NCI-H510A treated with DMSO at 0.1 percent for 48 hours (cell line): ENCODE results near the gene RTKN2.
A peak's percentile ranks its signal among the peaks of the same experiment; 100 is the strongest.
"Not testable (repeated sequence)": the region's sequence is repeated elsewhere in the genome, so short reads cannot be mapped to it uniquely, and the experiment has no call there.

ENCODE experiments used
- DNase-seq: peaks from one replicate; lab custom pipeline; 2025; lab: John Stamatoyannopoulos, UW

Gene RTKN2

GRCh38 chr10:62259998-62260397, 8.6 kb downstream of the RTKN2 start:
- DNase-seq: no peak

GRCh38 chr10:62259456-62259855, 9.2 kb downstream of the RTKN2 start:
- no peak for DNase-seq

- DNase-seq: no peak
Observed at GRCh38 chr10:62258926-62259325, 9.7 kb downstream of the RTKN2 start.

DNA sequence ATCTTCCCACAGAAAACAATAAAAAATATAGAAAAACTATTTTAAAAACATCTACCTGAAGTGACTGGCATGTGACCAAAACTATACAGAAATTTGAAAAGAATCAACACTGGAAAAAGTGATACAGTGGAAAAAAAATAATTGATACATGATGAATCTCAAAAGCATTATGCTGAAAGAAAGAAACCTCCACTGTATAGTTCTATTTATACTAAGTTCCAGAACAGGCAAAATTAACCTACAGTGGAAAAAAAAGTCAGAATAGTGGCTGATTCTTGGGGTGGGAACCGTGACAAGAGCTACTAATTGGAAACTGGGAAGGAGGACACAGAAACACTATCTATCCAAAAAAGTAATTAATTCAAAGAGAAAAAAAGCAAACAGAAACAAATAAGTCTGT, 14.9 kb downstream of the RTKN2 start:
- no peak for DNase-seq

GRCh38 chr10:62252051-62252450, 16.6 kb downstream of the RTKN2 start:
- DNase-seq: no peak

GRCh38 chr10:62250594-62251198, 17.9 kb downstream of the RTKN2 start:
- no peak for DNase-seq

GRCh38 chr10:62249957-62250356, 18.7 kb downstream of the RTKN2 start:
- DNase-seq: no peak

DNA sequence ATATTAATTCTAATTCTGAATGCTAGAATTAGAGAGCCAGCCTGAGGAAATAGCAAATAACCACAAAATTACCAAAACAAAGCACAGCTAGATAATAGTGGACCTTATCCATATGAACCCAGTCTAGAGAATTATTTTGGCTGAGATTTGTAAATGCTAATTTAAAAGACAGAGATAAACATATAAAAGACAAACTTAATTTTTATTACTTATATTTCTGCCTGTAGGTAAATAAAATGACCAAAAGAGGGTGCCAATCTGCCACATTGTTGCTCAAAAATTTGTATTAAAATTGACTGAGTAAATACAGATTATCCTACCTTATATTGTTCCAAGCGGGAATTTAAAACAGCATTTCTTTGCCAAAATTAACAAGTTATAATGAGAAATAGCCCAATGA, 20.2 kb downstream of the RTKN2 start:
- no peak for DNase-seq

DNA sequence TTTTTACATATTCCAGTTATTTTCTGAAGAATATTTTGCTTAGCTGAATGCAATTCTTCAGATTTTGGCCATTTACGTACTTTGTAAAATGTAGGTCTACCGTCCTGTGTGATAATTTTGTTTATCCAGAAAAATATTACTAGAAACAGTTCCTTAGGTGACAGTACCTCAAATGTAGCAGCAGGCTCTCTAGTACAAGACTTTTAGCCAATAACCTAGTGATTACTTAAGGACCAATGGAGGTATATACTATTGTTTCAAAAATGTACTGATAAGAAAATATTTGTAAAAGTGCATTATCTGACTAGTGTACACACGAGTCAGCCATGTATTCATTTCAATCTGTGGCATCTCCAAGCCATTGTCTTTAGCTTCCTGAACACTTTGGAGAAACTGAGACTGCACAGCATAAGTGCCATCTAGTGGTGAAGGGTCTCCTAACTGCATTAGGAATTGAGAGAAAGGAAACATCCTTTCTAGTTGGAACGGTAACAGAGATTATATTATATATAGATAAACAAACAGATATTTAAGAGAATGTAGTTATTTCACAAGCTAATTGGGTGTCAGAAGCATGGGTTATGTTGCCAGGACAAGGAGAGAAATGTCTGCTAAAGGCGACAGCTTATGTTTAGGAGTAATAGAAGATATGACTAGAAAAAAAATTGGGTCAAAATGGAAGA, 23.7 kb downstream of the RTKN2 start:
- peak; percentile 47 for DNase-seq

GRCh38 chr10:62244088-62244487, 24.6 kb downstream of the RTKN2 start:
- no peak for DNase-seq

GRCh38 chr10:62243647-62243997, 25.0 kb downstream of the RTKN2 start:
- no peak for DNase-seq

DNA sequence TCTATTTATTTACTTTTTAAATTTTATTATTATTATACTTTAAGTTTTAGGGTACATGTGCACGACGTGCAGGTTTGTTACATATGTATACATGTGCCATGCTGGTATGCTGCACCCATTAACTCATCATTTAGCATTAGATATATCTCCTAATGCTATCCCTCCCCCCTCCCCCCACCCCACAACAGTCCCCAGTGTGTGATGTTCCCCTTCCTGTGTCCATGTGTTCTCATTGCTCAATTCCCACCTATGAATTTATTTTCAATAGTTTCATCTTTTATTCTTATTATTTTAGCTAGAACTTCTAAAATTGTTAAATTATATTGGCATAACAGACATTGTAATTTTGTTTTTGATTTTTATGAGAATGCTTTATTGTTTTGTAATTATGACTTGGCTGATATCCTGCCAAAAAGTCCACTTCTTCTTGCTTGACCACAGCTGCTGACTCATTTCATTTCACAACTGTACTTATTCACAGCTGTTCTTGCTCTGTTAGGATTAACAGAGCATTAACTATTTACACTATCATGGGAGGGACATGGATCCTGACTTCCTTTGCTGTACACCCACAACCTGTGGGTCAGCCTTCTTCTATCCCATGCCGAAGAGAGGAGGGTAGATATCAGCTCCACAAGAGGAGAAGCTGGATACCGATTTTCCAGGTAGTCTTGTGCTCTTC, 25.5 kb downstream of the RTKN2 start:
- DNase-seq: not testable (repeated sequence)

- DNase-seq: not testable (repeated sequence)
Observed at GRCh38 chr10:62241521-62241920, 27.1 kb downstream of the RTKN2 start.

DNA sequence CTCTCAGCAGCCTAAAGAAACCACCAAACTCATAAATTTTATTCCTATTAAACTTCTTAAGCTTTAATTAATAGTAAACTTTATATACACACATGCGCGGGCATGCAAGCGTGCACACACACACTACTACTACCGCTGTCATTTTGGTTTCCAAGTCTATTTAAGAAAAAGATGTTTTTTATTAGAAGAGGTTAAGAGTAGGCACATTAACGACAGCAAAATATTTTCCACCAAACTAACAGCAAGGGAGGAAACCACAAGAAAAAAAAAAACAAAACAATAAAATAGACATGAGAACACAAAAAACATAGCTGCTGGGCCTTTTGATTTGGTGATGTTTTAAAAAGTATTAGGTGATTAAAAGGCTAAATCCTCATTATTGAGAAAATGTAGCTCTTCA, 28.6 kb downstream of the RTKN2 start:
- DNase-seq: no peak

GRCh38 chr10:62238880-62239279, 29.8 kb downstream of the RTKN2 start:
- DNase-seq: no peak

GRCh38 chr10:62237966-62238365, 30.7 kb downstream of the RTKN2 start:
- DNase-seq: no peak

GRCh38 chr10:62237506-62237905, 31.1 kb downstream of the RTKN2 start:
- DNase-seq: no peak

GRCh38 chr10:62234077-62234605, 34.5 kb downstream of the RTKN2 start:
- no peak for DNase-seq

DNA sequence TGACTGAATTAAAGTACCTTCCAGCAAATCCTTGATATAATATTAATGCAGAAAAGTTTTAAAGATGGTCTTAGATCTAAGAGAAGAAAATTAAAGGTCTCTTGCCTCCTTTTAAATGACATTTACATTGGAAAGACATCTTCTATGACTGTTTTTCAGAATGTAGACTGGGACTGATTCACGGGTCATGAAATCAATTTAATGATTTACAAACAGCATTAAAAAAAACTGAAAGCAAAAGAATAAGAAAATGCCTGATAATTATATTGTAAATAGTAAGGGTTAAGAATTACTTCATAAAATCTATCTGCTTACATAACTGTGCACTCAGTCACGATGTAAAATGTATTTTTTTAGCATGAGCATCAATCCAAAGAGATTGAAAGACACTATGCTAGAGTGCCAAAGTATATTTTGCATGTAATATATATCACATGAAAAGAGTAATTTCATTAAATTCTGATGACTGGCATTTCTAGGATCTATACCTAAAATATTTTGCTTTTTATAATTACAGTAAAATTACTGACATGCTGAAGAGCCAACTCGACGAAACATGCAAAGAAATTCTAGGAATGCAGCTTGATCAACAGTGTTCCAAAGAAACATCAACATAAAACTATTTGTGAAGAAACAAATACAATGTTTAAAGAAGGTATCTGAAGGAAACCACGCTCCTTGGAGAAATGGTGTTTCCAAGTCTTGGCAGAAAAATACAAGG, 35.1 kb downstream of the RTKN2 start:
- DNase-seq: no peak

- no peak for DNase-seq
Observed at GRCh38 chr10:62231805-62232204, 36.8 kb downstream of the RTKN2 start.

DNA sequence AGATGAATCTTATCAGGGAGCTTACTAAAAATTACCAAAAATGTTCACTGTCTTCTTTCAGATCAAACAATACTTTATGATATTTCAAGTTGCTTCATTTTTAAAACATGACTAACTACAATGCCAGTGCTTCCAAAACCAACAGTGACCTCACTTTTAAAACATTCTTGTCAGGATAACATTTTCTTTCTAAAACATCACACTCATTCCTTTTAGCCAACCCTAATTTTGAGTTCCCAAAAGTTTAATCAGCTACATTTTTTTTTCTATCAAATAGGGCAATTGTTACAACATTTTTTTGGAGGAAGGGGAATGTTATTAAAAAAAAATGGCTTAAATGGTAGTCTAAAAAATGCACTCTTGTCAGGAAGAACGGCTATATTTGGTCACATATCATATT, 37.3 kb downstream of the RTKN2 start:
- no peak for DNase-seq

DNA sequence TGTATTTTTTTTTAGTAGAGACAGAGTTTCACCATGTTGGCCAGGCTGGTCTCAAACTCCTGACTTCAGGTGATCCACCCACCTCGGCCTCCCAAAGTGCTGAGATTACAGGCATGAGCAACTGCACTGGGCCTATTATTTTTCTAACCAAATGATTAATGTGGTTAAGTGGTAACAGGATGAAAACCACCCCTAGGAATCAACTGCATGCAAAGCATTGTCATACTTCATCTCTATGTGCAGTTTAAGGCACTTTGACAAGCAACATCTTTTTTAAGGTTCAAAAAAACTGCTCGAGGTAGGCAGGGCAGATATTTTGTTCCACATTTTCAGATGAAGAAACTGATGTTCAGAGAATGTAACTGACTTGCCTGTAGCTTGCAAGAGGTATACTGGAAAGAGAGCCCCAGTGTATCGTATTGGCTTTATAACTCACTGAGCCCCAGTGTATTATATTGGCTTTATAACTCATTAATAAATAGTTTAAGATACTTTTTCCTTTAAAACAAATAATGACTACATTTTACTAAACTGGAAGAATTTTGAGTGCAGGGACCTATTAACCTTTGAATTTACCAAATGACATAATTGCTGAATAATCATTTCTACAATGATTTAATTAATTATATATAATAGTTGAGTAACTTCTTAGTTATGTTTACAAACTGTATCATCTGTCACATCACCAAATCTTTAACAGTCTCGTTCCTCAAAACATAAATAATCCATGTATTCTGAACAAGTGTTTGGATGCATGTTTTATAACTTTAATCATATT, 38.1 kb downstream of the RTKN2 start:
- DNase-seq: no peak
